ENCODE measurements around the gene MBD6.

The MBD6 gene

DNA sequence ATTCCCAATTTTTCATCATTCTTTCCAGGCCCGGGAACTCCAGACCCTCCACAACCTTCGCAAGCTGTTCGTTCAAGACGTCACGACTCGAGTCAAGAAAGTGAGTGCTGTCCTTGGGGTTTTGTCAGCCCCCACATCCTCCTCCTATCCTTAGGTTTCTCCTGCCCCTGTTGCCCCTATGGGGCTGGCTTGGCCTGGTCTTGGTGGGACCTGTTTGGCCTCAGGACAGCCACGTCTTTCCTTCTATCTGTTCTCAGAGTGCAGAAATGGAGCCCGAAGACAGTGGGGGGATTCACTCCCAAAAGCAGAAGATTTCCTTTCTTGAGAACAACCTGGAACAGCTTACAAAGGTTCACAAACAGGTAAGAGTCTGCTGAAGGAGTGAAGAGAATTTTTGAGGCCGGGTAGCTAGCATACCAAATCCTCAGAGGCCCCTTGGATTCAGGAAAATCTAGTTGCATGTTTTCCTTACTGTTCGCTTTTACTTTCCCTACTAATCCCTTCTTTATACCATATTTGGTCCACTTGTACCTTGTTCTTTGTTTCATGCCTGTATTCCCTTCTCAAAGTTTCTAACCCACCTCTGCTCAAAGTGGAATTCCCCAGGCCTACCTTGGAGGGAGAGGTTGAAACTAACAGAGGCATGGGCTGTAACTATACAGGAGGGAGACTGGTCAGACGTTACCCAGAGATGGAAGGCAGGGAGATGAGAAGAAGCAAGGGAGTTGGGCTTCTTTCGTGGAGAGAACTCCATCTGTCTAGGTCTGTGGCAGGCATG is 55.5 kb downstream of the MBD6 start:
- DNase-seq (ENCODE audit: low spot score): no peak

DNA sequence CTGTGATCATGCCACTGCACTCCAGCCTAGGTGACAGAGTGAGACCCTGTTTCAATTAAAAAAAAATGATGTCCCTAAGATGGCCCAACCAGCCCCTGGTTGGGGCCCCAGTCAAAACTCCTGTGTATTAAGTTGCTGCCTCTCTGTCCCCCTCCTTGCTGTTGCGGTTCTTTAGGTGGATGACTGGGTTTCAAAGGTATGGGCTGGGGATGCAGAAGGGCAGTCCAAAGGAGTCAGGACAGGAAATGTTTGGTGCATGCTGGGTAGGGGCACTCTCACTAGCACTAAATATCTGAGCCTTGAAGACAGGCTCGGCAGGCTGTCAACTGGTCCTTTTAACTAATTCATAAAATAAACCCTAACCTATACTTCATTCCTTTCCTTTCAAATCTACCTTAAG is 56.4 kb downstream of the MBD6 start:
- no peak for DNase-seq (ENCODE audit: low spot score)
